Measurements from ENCODE around the gene AKAP13. TPM values are rescaled to one million over a fixed set of nuclear protein-coding genes. Genes with fewer than 3 reads are reported as not detected.

AKAP13 gene
- total and polyA plus RNA-seq, 2 of the 8 experiments (the other 6 are each of a cell fraction or from before 2014, with no cell fraction given), result 14.0 to 46.2 TPM

DNA sequence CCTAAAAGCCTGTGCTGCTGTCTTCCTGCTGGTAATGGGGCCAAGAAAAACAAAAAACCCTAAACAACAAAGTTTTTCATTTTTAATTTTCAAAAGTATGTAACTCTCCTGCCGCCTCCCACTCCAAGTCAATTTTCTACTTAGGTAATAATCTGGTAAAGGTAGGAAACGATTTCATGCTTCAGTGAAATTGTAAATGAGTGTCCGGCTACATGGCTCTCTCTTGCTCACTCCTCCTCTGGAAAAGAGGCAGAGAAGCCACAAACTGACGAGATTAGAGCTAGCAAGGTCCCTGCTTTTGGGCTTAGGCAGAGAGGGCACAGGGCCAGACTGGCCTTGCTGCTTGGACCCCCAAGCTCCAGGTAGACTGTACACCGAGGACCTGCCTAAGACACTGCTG lies 390.9 kb downstream of the AKAP13 start (continued):
- TF ChIP-seq KDM4A (IDR thresholded peaks at IDR 0.05; ENCODE audit: low read depth, low read length, severe bottlenecking), result no peak

Data from H1 (cell line).